IMR-90 (cell line): ENCODE measurements around the gene TTL. TPM values are rescaled to one million over a fixed set of nuclear protein-coding genes. Genes with fewer than 3 reads are reported as not detected.

Source experiments
- ATAC-seq: fragments of 200-7000 bp; cut with Tn5 transposase; 2 replicates; pipeline ENCODE4 v1.9.1; 2020; ENCODE audit warnings: low read depth, mild to moderate bottlenecking, moderate library complexity
- BruUV-seq: library from RNA; stranded (reverse); fragments of 400-500 nt; replicated peaks from 2 replicates; lab custom pipeline; 2021; lab: Mats Ljungman, UMichigan
- CTCF ChIA-PET: fragments of 300-600 bp; formaldehyde crosslinking; extraction: SDS; loops from one replicate; lab custom pipeline; 2021; ENCODE audit warnings: antibody characterized with exemption; lab: Yijun Ruan, JAX
- POLR2A ChIA-PET: fragments of 300-600 bp; sonication (Branson Sonifier 250); formaldehyde crosslinking; loops from one replicate; lab custom pipeline; 2022; ENCODE audit warnings: antibody characterized with exemption; ENCODE audit not compliant: unreplicated experiment; lab: Charles Lee
- DNase-seq: peaks from one replicate; pipeline ENCODE4 v3.0.0; 2013
- H2AFZ ChIP-seq: replicated peaks from 2 replicates; pipeline ENCODE3; 2013; ENCODE audit warnings: low read length, mild to moderate bottlenecking; ENCODE audit not compliant: poor library complexity
- H2AK5ac ChIP-seq: 2 replicates; pipeline ENCODE4 v1.6.1; 2013; ENCODE audit warnings: low read depth, low read length, inconsistent platforms
- H2AK9ac ChIP-seq: replicated peaks from 2 replicates; pipeline ENCODE3; 2013; ENCODE audit warnings: mild to moderate bottlenecking, low read depth, low read length, moderate library complexity; ENCODE audit not compliant: poor library complexity
- H2BK120ac ChIP-seq: 2 replicates; pipeline ENCODE4 v1.6.1; 2013; ENCODE audit warnings: low read depth, low read length, inconsistent platforms
- H2BK15ac ChIP-seq: 3 replicates; pipeline ENCODE4 v1.6.1; 2013; ENCODE audit warnings: low read depth, low read length, inconsistent platforms
- H2BK20ac ChIP-seq: 2 replicates; pipeline ENCODE4 v1.6.1; 2013; ENCODE audit warnings: low read depth, mild to moderate bottlenecking, inconsistent platforms, low read length, moderate library complexity
- H2BK5ac ChIP-seq: 2 replicates; pipeline ENCODE4 v1.6.1; 2013; ENCODE audit warnings: mild to moderate bottlenecking, low read depth, low read length, inconsistent platforms; ENCODE audit not compliant: poor library complexity, severe bottlenecking
- H3K14ac ChIP-seq: replicated peaks from 2 replicates; pipeline ENCODE4 v1.6.1; 2013; ENCODE audit warnings: low read depth, low read length, inconsistent platforms
- H3K18ac ChIP-seq: 2 replicates; pipeline ENCODE4 v1.6.1; 2013; ENCODE audit warnings: low read depth, low read length, control low read depth
- H3K23ac ChIP-seq: 2 replicates; pipeline ENCODE4 v1.6.1; 2013; ENCODE audit warnings: low read depth, low read length, inconsistent platforms
- H3K27ac ChIP-seq: 2 replicates; pipeline ENCODE4 v1.5.1; 2013; ENCODE audit warnings: mild to moderate bottlenecking, control low read depth, low read length; ENCODE audit not compliant: insufficient read depth
- H3K27me3 ChIP-seq: 2 replicates; pipeline ENCODE4 v1.6.1; 2013; ENCODE audit warnings: low read length; ENCODE audit not compliant: control insufficient read depth, insufficient read depth
- H3K36me3 ChIP-seq: 2 replicates; pipeline ENCODE4 v1.6.1; 2013; ENCODE audit warnings: low read length, mixed read lengths; ENCODE audit not compliant: control insufficient read depth, insufficient read depth
- H3K4ac ChIP-seq: 2 replicates; pipeline ENCODE4 v1.6.1; 2013; ENCODE audit warnings: low read depth, low read length, inconsistent platforms
- H3K4me1 ChIP-seq: 2 replicates; pipeline ENCODE4 v1.6.1; 2013; ENCODE audit warnings: low read length, mixed read lengths; ENCODE audit not compliant: control insufficient read depth, insufficient read depth
- H3K4me2 ChIP-seq: 2 replicates; pipeline ENCODE4 v1.6.1; 2013; ENCODE audit warnings: low read depth, mild to moderate bottlenecking, control low read depth, low read length, moderate library complexity
- H3K4me3 ChIP-seq: 2 replicates; pipeline ENCODE4 v1.5.1; 2013; ENCODE audit warnings: low read depth, mild to moderate bottlenecking, control low read depth, low read length, moderate library complexity; ENCODE audit not compliant: insufficient read depth
- H3K56ac ChIP-seq: 2 replicates; pipeline ENCODE4 v1.6.1; 2013; ENCODE audit warnings: low read length, inconsistent platforms; ENCODE audit not compliant: insufficient read depth; ENCODE audit errors: extremely low read depth
- H3K79me1 ChIP-seq, 2 experiments: 2 replicates each; pipeline ENCODE4 v1.6.1; 2013; ENCODE audit warnings: low read length in 2 of 2, inconsistent platforms in 1 of 2, low read depth in 1 of 2
- H3K9ac ChIP-seq: 2 replicates; pipeline ENCODE4 v1.6.1; 2013; ENCODE audit warnings: low read depth, low read length, control low read depth
- H3K9me1 ChIP-seq: 2 replicates; pipeline ENCODE4 v1.6.1; 2013; ENCODE audit warnings: low read length, inconsistent platforms; ENCODE audit not compliant: insufficient read depth
- H3K9me3 ChIP-seq: 2 replicates; pipeline ENCODE4 v1.6.1; 2013; ENCODE audit warnings: low read length; ENCODE audit not compliant: control insufficient read depth, insufficient read depth
- H4K20me1 ChIP-seq: 2 replicates; pipeline ENCODE4 v1.6.1; 2013; ENCODE audit warnings: low read length, inconsistent platforms; ENCODE audit not compliant: insufficient read depth
- H4K5ac ChIP-seq: 2 replicates; pipeline ENCODE4 v1.6.1; 2013; ENCODE audit warnings: mild to moderate bottlenecking, low read depth, low read length, control low read depth
- H4K8ac ChIP-seq, 2 experiments: 2 replicates each; pipeline ENCODE4 v1.6.1; 2013; ENCODE audit warnings: low read depth in 2 of 2, low read length in 2 of 2, control low read depth in 1 of 2, inconsistent platforms in 1 of 2
- H4K91ac ChIP-seq: 2 replicates; pipeline ENCODE4 v1.6.1; 2013; ENCODE audit warnings: low read depth, low read length, inconsistent platforms; ENCODE audit not compliant: insufficient read depth
- ELK1 ChIP-seq: fragments of 150-350 bp; IDR thresholded peaks from 2 replicates; pipeline ENCODE4 v1.6.1; 2016; ENCODE audit warnings: low read depth, mild to moderate bottlenecking, low read length, moderate library complexity, borderline replicate concordance
- MAFK ChIP-seq: IDR thresholded peaks from 2 replicates; pipeline ENCODE4 v1.6.1; 2012; ENCODE audit warnings: low read depth, low read length, improper control_type of control experiment
- MXI1 ChIP-seq: IDR thresholded peaks from 2 replicates; pipeline ENCODE4 v1.6.1; 2012; ENCODE audit warnings: low read depth, mild to moderate bottlenecking, low read length, moderate library complexity, borderline replicate concordance
- RAD21 ChIP-seq: IDR thresholded peaks from 2 replicates; pipeline ENCODE4 v1.6.1; 2012; ENCODE audit warnings: low read length, improper control_type of control experiment
- RCOR1 ChIP-seq: IDR thresholded peaks from 2 replicates; pipeline ENCODE4 v1.6.1; 2012; ENCODE audit warnings: mild to moderate bottlenecking, low read length, improper control_type of control experiment; ENCODE audit not compliant: insufficient replicate concordance
- RFX5 ChIP-seq: IDR thresholded peaks from 2 replicates; pipeline ENCODE4 v1.8.0; 2012; ENCODE audit warnings: low read depth, mild to moderate bottlenecking, low read length, moderate library complexity
- WGBS, 2 experiments: methylation state at CpG; one replicate each; pipeline versions ENCODE4 v1.1.5 to v1.1.7; 2013; ENCODE audit warnings: missing lambda C conversion rate in 2 of 2; ENCODE audit not compliant: insufficient read length in 1 of 2; ENCODE audit errors: extremely low coverage in 2 of 2; 5-methylcytosine and 5-hydroxymethylcytosine counted together
- dilution Hi-C: fragments of 300-500 bp; cut with HindIII; formaldehyde crosslinking; loops from one replicate; pipeline ENCODE4 v1.14.3; 2018; ENCODE audit warnings: low sequenced_read_pairs; ENCODE audit not compliant: unreplicated experiment
- in situ Hi-C: fragments of 300-500 bp; cut with MboI; formaldehyde crosslinking; loops from 3 replicates; pipeline ENCODE4 v1.14.3; 2019; ENCODE audit warnings: low sequenced_read_pairs, inconsistent platforms, mixed read lengths
- intact Hi-C: fragments of 100-400 bp; cut with micrococcal nuclease; formaldehyde crosslinking; loops from 2 replicates; pipeline ENCODE4 v1.10.0; 2022
- polyA plus RNA-seq, 3 experiments: library from polyadenylated mRNA; depleted of rRNA; stranded (reverse); fragments of >200 nt; gene quantifications; 2 replicates each; pipeline ENCODE4 v1.2.3, GENCODE V29; 2012; ENCODE audit warnings: low replicate concordance in 1 of 3
- total RNA-seq: library from RNA; depleted of rRNA; stranded (reverse); fragments of >200 nt; gene quantifications from 2 replicates; pipeline ENCODE4 v1.2.3, GENCODE V29; 2012

The TTL gene
- total and polyA plus RNA-seq, 2 of the 4 experiments (the other 2 are of a cell fraction): 18.2 to 36.2 TPM

GRCh38 chr2:112542984-112543661 lies 61.2 kb downstream of the TTL start:
- Histone ChIP-seq H3K4ac (peak overlapping the region; percentile 61; the same call in 1 of the 2 replicates), H3K9me1 (0 out of 2 replicates have a peak, but pooled peaks cover 2% of the 10 kb centered on the region), H2AK9ac (peak overlapping the region; percentile 76), H3K9ac (peak overlapping the region; percentile 71), H2BK15ac (no peak overlapping the region), H4K91ac (no peak overlapping the region), H3K27ac (no peak overlapping the region; the same call in 1 of the 2 replicates), H3K27me3 (no peaks in the 10 kb centered on the region), H2BK20ac (no peak overlapping the region), H3K4me1 (no peaks in the 10 kb centered on the region), H3K56ac (peak overlapping the region; percentile 54; the same call in 1 of the 2 replicates), H2BK5ac (no peak overlapping the region), H4K20me1 (no peaks in the 10 kb centered on the region), H3K23ac (peak overlapping the region; percentile 87), H3K79me1 (peaks cover 13 to 35% of the 10 kb centered on the region in 2 experiments), H2AK5ac (0 out of 2 replicates have a peak overlapping the region, but pooled peaks have one; percentile 46), H2BK120ac (no peak overlapping the region), H3K4me2 (peak overlapping the region; percentile 96), H3K14ac (peak overlapping the region; percentile 66), H3K4me3 (peak overlapping the region; percentile 76), H2AFZ (peak overlapping the region; percentile 99), H3K18ac (no peak overlapping the region), H3K9me3 (no peaks in the 10 kb centered on the region), H4K5ac (no peak overlapping the region; the same call in 1 of the 2 replicates), H3K36me3 (peaks cover 2% of the 10 kb centered on the region; the same call in 1 of the 2 replicates), H4K8ac (peak overlapping the region; percentile 77 to 96; a peak in 3 of 4 replicates)
- POLR2A ChIA-PET: interaction anchor here (0.6 kb wide), 1 partner anchor 103 kb away, joined by 5 read pairs; no protein-coding TSS in a partner anchor
- TF ChIP-seq MAFK (no peak), ELK1 (no peak), RCOR1 (no peak), RFX5 (no peak), RAD21 (no peak), MXI1 (peak; percentile 7; the same call in 1 of the 2 replicates)
- BruUV-seq: no TSS peak
- in situ Hi-C loops (no loop called here), dilution Hi-C loops (no loop called here), intact Hi-C loops (loop anchor here (2.0 to 5.0 kb wide), 2 partner anchors 62 to 286 kb away; partner anchors contain the start of gene ZC3H8)
- CTCF ChIA-PET: interaction anchor here (0.6 kb wide), 1 partner anchor 284 kb away, joined by 3 read pairs; no protein-coding TSS in a partner anchor
- WGBS, 2 experiments: 5% methylated on average over 11 of the region's 18 CpGs; no CpG with 5 or more reads in 1 of the 2 experiments
- ATAC-seq: peak; percentile 10
- peak; percentile 16 for DNase-seq
